ENCODE results near the gene PSIP1.
"Not testable (repeated sequence)": the region's sequence is repeated elsewhere in the genome, so short reads cannot be mapped to it uniquely, and the experiment has no call there.

PSIP1 gene

GRCh38 chr9:15433661-15434060 lies 77.1 kb downstream of the PSIP1 start:
- Histone ChIP-seq H3K36me3 (peaks cover 57% of the 10 kb centered on the region), H3K4me3 (ENCODE audit: low read depth, low read length) (no peak overlapping the region), H3K27me3 (no peaks in the 10 kb centered on the region), H3K4me1 (no peaks in the 10 kb centered on the region; the same call in 1 of the 2 replicates), H3K9me3 (no peaks in the 10 kb centered on the region)
- DNase-seq = no peak
- no peak for TF ChIP-seq CTCF (IDR thresholded peaks at IDR 0.05; ENCODE audit: low read depth, low read length)

- Histone ChIP-seq H3K36me3 (peaks cover 55% of the 10 kb centered on the region), H3K4me1 (no peaks in the 10 kb centered on the region; the same call in 1 of the 2 replicates), H3K4me3 (ENCODE audit: low read depth, low read length) (no peak overlapping the region), H3K9me3 (no peaks in the 10 kb centered on the region), H3K27me3 (no peaks in the 10 kb centered on the region)
- no peak for DNase-seq
- TF ChIP-seq CTCF (IDR thresholded peaks at IDR 0.05; ENCODE audit: low read depth, low read length) = no peak
Observed at GRCh38 chr9:15433191-15433590, 77.6 kb downstream of the PSIP1 start.

- Histone ChIP-seq H3K4me3 (ENCODE audit: low read depth, low read length) (no peak overlapping the region), H3K4me1 (no peaks in the 10 kb centered on the region; the same call in 1 of the 2 replicates), H3K36me3 (peaks cover 66% of the 10 kb centered on the region), H3K9me3 (no peaks in the 10 kb centered on the region), H3K27me3 (no peaks in the 10 kb centered on the region)
- DNase-seq = no peak
- no peak for TF ChIP-seq CTCF (IDR thresholded peaks at IDR 0.05; ENCODE audit: low read depth, low read length)
Observed at GRCh38 chr9:15430920-15431844, 79.6 kb downstream of the PSIP1 start.

GRCh38 chr9:15427702-15428101 lies 83.1 kb downstream of the PSIP1 start:
- not testable (repeated sequence) for H3K4me1 ChIP-seq; DNase-seq; H3K9me3 ChIP-seq; H3K4me3 ChIP-seq (ENCODE audit: low read depth, low read length); H3K27me3 ChIP-seq
- peaks cover 56% of the 10 kb centered on the region for H3K36me3 ChIP-seq

GRCh38 chr9:15426019-15426418 lies 84.8 kb downstream of the PSIP1 start:
- Histone ChIP-seq H3K27me3 (no peaks in the 10 kb centered on the region), H3K4me1 (no peaks in the 10 kb centered on the region), H3K4me3 (ENCODE audit: low read depth, low read length) (no peak overlapping the region), H3K36me3 (peaks cover 51% of the 10 kb centered on the region), H3K9me3 (no peaks in the 10 kb centered on the region)
- no peak for TF ChIP-seq CTCF (IDR thresholded peaks at IDR 0.05; ENCODE audit: low read depth, low read length)
- no peak for DNase-seq

GRCh38 chr9:15423231-15423985 lies 87.4 kb downstream of the PSIP1 start:
- Histone ChIP-seq H3K4me1 (no peaks in the 10 kb centered on the region), H3K36me3 (peaks cover 32% of the 10 kb centered on the region), H3K4me3 (ENCODE audit: low read depth, low read length) (peak overlapping the region; percentile 97), H3K27me3 (no peaks in the 10 kb centered on the region), H3K9me3 (no peaks in the 10 kb centered on the region)
- TF ChIP-seq CTCF (IDR thresholded peaks at IDR 0.05; ENCODE audit: low read depth, low read length) = no peak
- no peak for DNase-seq
